Neuronal stem cell (in vitro differentiated cells): ENCODE measurements around the gene AURKA.

ENCODE experiments used
- DNase-seq: peaks from one replicate; pipeline ENCODE4 v3.0.0-alpha.2; 2013; ENCODE audit warnings: low spot score
- H2AFZ ChIP-seq: one replicate; pipeline ENCODE4 v1.6.1; 2013; ENCODE audit warnings: mild to moderate bottlenecking, low read length, inconsistent platforms
- H2AK5ac ChIP-seq: 2 replicates; pipeline ENCODE4 v1.6.1; 2013; ENCODE audit warnings: low read depth, mild to moderate bottlenecking, inconsistent platforms, low read length, moderate library complexity, mixed read lengths
- H2BK120ac ChIP-seq: 2 replicates; pipeline ENCODE4 v1.6.1; 2013; ENCODE audit warnings: low read depth, mild to moderate bottlenecking, inconsistent platforms, low read length, moderate library complexity, mixed read lengths
- H2BK12ac ChIP-seq: one replicate; pipeline ENCODE4 v1.6.1; 2013; ENCODE audit warnings: low read length, inconsistent platforms
- H2BK15ac ChIP-seq: 2 replicates; pipeline ENCODE4 v1.6.1; 2013; ENCODE audit warnings: mild to moderate bottlenecking, low read length, inconsistent platforms, mixed read lengths
- H2BK5ac ChIP-seq: one replicate; pipeline ENCODE4 v1.6.1; 2013; ENCODE audit warnings: inconsistent platforms, mild to moderate bottlenecking, low read length, moderate library complexity
- H3K14ac ChIP-seq: one replicate; pipeline ENCODE4 v1.6.1; 2013; ENCODE audit warnings: low read length, inconsistent platforms
- H3K18ac ChIP-seq: 2 replicates; pipeline ENCODE4 v1.6.1; 2013; ENCODE audit warnings: low read length, inconsistent platforms
- H3K23ac ChIP-seq: 2 replicates; pipeline ENCODE4 v1.6.1; 2013; ENCODE audit warnings: low read depth, mild to moderate bottlenecking, mixed read lengths, low read length, inconsistent platforms; ENCODE audit not compliant: poor library complexity
- H3K27ac ChIP-seq: replicated peaks from 3 replicates; pipeline ENCODE4 v1.5.1; 2013; ENCODE audit warnings: low read length, inconsistent platforms
- H3K27me3 ChIP-seq, 3 experiments: 2 replicates each; pipeline ENCODE4 v1.6.1; 2013; ENCODE audit warnings: low read length in 3 of 3, mild to moderate bottlenecking in 2 of 3, inconsistent platforms in 1 of 3, low read depth in 1 of 3, mixed read lengths in 1 of 3, moderate library complexity in 1 of 3; ENCODE audit not compliant: control insufficient read depth in 3 of 3, insufficient read depth in 3 of 3
- H3K36me3 ChIP-seq, 2 donors: replicated peaks in 1 of 2; 2 replicates each; pipeline ENCODE4 v1.6.1; 2013; ENCODE audit warnings: low read length in 2 of 2; ENCODE audit not compliant: control insufficient read depth in 2 of 2, insufficient read depth in 2 of 2
- H3K4ac ChIP-seq: 2 replicates; pipeline ENCODE4 v1.6.1; 2013; ENCODE audit warnings: inconsistent platforms, mild to moderate bottlenecking, low read length, moderate library complexity
- H3K4me1 ChIP-seq, 2 donors: 1 replicate in 1 of 2; 2 replicates in 1 of 2; pipeline ENCODE4 v1.6.1; 2013; ENCODE audit warnings: low read length in 2 of 2, low read depth in 1 of 2; ENCODE audit not compliant: control insufficient read depth in 2 of 2, insufficient read depth in 1 of 2
- H3K4me2 ChIP-seq: one replicate; pipeline ENCODE4 v1.6.1; 2013; ENCODE audit warnings: mild to moderate bottlenecking, low read length, inconsistent platforms; ENCODE audit not compliant: insufficient read depth, poor library complexity, severe bottlenecking
- H3K4me3 ChIP-seq, 2 donors: 2 replicates each; pipeline ENCODE4 v1.5.1; 2013; ENCODE audit warnings: low read length in 2 of 2, mild to moderate bottlenecking in 2 of 2, inconsistent platforms in 1 of 2, moderate library complexity in 1 of 2
- H3K79me1 ChIP-seq: one replicate; pipeline ENCODE4 v1.6.1; 2013; ENCODE audit warnings: low read depth, mild to moderate bottlenecking, inconsistent platforms, low read length, moderate library complexity
- H3K9ac ChIP-seq: one replicate; pipeline ENCODE4 v1.6.1; 2013; ENCODE audit warnings: mild to moderate bottlenecking, low read depth, low read length, inconsistent platforms; ENCODE audit not compliant: poor library complexity
- H3K9me3 ChIP-seq, 2 donors: replicated peaks in 1 of 2; 2 replicates each; pipeline versions ENCODE3 to v1.6.1; 2013; ENCODE audit warnings: low read length in 2 of 2, mild to moderate bottlenecking in 2 of 2, inconsistent platforms in 1 of 2, low read depth in 1 of 2, mixed read lengths in 1 of 2, moderate library complexity in 1 of 2; ENCODE audit not compliant: control insufficient read depth in 2 of 2, insufficient read depth in 1 of 2
- H4K8ac ChIP-seq: one replicate; pipeline ENCODE4 v1.6.1; 2013; ENCODE audit warnings: low read depth, mild to moderate bottlenecking, inconsistent platforms, low read length, moderate library complexity
- H4K91ac ChIP-seq: one replicate; pipeline ENCODE4 v1.6.1; 2013; ENCODE audit warnings: low read length, low read depth, mild to moderate bottlenecking, inconsistent platforms; ENCODE audit not compliant: poor library complexity
- WGBS, 2 donors: extraction: QIAGEN DNeasy Blood & Tissue Kit; methylation state at CpG; one replicate each; pipeline ENCODE4 v1.1.7; 2013; ENCODE audit warnings: missing lambda C conversion rate in 2 of 2, mixed read lengths in 1 of 2; ENCODE audit not compliant: insufficient read length in 2 of 2, insufficient replicate concordance in 1 of 2; ENCODE audit errors: extremely low coverage in 2 of 2; 5-methylcytosine and 5-hydroxymethylcytosine counted together

Gene AURKA

DNA sequence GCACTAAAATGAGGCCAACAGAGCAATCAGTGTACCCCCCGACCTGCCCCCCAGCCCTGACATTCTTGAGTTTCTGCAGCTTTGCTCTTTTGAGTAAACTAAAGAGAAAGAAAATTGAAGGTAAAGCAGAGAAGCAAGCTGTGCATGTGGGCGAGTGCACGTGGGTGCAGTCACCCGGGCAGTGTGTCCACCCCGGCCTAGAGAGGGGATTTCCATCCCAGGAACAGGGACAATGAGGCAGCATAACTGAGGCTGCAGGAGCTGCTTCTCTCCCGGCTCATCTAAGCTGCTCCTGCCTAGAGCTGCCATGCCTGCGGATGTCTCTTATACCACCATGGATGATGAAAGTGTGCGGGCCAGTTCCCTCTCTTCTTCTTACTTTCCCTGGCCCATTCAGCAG is 36.9 kb upstream of the AURKA start:
- H3K14ac ChIP-seq: no peak overlapping the region
- H3K9me3 ChIP-seq: no peaks in the 10 kb centered on the region
- no peak overlapping the region for H4K91ac ChIP-seq
- H3K4me3 ChIP-seq: no peak overlapping the region
- no peak overlapping the region for H2BK120ac ChIP-seq
- H2AFZ ChIP-seq: peak overlapping the region; percentile 51
- no peak for DNase-seq
- H4K8ac ChIP-seq: no peak overlapping the region
- H3K27me3 ChIP-seq: no peaks in the 10 kb centered on the region
- WGBS, 2 donors: no CpG with 5 or more reads among the region's 8 CpGs
- H2BK5ac ChIP-seq: no peak overlapping the region
- H3K18ac ChIP-seq: no peak overlapping the region
- no peaks in the 10 kb centered on the region for H3K4me1 ChIP-seq
- peak overlapping the region; percentile 13 for H2AK5ac ChIP-seq
- no peaks in the 10 kb centered on the region for H3K36me3 ChIP-seq
- H3K4me2 ChIP-seq: no peak overlapping the region
- H3K79me1 ChIP-seq: no peaks in the 10 kb centered on the region
- peak overlapping the region; percentile 67 for H3K9ac ChIP-seq
- no peak overlapping the region for H3K23ac ChIP-seq
- H2BK15ac ChIP-seq: no peak overlapping the region
- no peak overlapping the region for H3K4ac ChIP-seq
- no peak overlapping the region for H2BK12ac ChIP-seq
- H3K27ac ChIP-seq: no peak overlapping the region

DNA sequence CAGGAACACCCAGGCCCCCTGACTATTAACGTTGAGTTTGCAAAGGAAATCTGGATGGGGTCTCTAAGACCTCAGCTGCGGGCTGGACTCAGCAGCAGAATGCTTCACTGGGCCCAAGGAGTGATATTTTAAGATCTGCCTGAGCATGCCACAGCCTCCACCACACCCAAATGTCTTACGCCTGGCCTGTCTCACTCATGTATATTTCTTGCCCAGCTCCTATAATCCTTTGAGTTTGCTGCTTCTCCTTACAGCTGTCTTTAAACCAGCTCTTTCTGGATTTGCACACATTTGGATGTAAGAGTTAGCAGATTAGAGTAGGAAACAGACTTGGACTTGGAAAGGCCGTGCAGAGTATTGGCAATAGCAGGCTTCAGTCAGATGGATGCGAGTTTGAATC is 36.4 kb upstream of the AURKA start:
- no peak overlapping the region for H2BK12ac ChIP-seq
- H3K4me1 ChIP-seq: no peaks in the 10 kb centered on the region
- no peak overlapping the region for H3K4me3 ChIP-seq
- H2AK5ac ChIP-seq: no peak overlapping the region
- no peaks in the 10 kb centered on the region for H3K27me3 ChIP-seq
- H2BK120ac ChIP-seq: no peak overlapping the region
- no peak overlapping the region for H3K4me2 ChIP-seq
- no CpG with 5 or more reads among the region's 5 CpGs for WGBS, 2 donors
- no peak overlapping the region for H4K91ac ChIP-seq
- H3K36me3 ChIP-seq: no peaks in the 10 kb centered on the region
- H4K8ac ChIP-seq: no peak overlapping the region
- H3K18ac ChIP-seq: no peak overlapping the region
- no peak overlapping the region for H3K23ac ChIP-seq
- no peaks in the 10 kb centered on the region for H3K9me3 ChIP-seq
- no peak overlapping the region for H2AFZ ChIP-seq
- H3K9ac ChIP-seq: no peak overlapping the region
- H3K27ac ChIP-seq: no peak overlapping the region
- DNase-seq: no peak
- no peak overlapping the region for H3K14ac ChIP-seq
- H2BK15ac ChIP-seq: no peak overlapping the region
- H3K79me1 ChIP-seq: no peaks in the 10 kb centered on the region
- H3K4ac ChIP-seq: no peak overlapping the region
- no peak overlapping the region for H2BK5ac ChIP-seq

DNA sequence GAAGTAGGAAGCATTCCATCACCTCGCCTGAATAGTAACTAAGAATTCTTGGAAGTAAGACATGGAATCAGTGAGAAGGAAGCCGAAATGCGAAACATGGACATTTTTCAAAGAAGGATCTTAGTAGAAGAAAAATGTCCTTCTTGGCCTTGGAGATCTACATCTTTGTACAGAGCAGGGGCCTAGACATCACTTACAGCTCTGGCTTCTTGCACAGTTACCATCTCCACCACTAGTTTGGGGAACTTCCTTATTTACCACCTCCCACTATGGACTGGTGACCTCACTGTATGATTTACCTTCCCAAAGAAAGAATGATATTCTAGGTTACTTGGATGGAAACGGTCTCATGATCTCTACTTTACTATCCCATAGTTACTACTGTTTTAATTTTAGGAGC is 35.8 kb upstream of the AURKA start:
- Histone ChIP-seq H2BK120ac (no peak overlapping the region), H3K4me1 (peaks cover 0 to 2% of the 10 kb centered on the region in 2 donors), H3K36me3 (no peaks in the 10 kb centered on the region), H2BK5ac (no peak overlapping the region), H4K91ac (no peak overlapping the region), H3K18ac (no peak overlapping the region), H2BK15ac (no peak overlapping the region), H2AFZ (no peak overlapping the region), H3K27me3 (no peaks in the 10 kb centered on the region), H3K27ac (no peak overlapping the region), H3K23ac (no peak overlapping the region), H2BK12ac (no peak overlapping the region), H3K4me3 (no peak overlapping the region), H3K79me1 (no peaks in the 10 kb centered on the region), H2AK5ac (no peak overlapping the region), H3K4ac (no peak overlapping the region), H3K4me2 (no peak overlapping the region), H3K9me3 (no peaks in the 10 kb centered on the region), H4K8ac (no peak overlapping the region), H3K14ac (no peak overlapping the region), H3K9ac (no peak overlapping the region)
- no CpG with 5 or more reads among the region's 4 CpGs for WGBS, 2 donors
- DNase-seq: no peak

GRCh38 chr20:56426926-56427325 is 34.9 kb upstream of the AURKA start:
- peaks cover 0 to 10% of the 10 kb centered on the region in 2 donors for H3K4me1 ChIP-seq
- no peak overlapping the region for H3K23ac ChIP-seq
- no peak for DNase-seq
- no peak overlapping the region for H3K9ac ChIP-seq
- no peaks in the 10 kb centered on the region for H3K9me3 ChIP-seq
- H3K4me3 ChIP-seq: no peak overlapping the region
- H4K8ac ChIP-seq: no peak overlapping the region
- H3K27me3 ChIP-seq: no peaks in the 10 kb centered on the region
- no peak overlapping the region for H2AFZ ChIP-seq
- H2BK15ac ChIP-seq: no peak overlapping the region
- H2BK12ac ChIP-seq: no peak overlapping the region
- no peak overlapping the region for H3K27ac ChIP-seq
- no peaks in the 10 kb centered on the region for H3K36me3 ChIP-seq
- H3K14ac ChIP-seq: no peak overlapping the region
- no peak overlapping the region for H4K91ac ChIP-seq
- no peak overlapping the region for H3K4ac ChIP-seq
- no peak overlapping the region for H2BK120ac ChIP-seq
- no peak overlapping the region for H3K4me2 ChIP-seq
- H3K79me1 ChIP-seq: no peaks in the 10 kb centered on the region
- H2BK5ac ChIP-seq: no peak overlapping the region
- H3K18ac ChIP-seq: no peak overlapping the region
- H2AK5ac ChIP-seq: no peak overlapping the region
